NCI-H345 treated with DMSO at 0.1 percent for 48 hours (cell line): ENCODE measurements around the gene ERGIC1.

Experiments used
- DNase-seq: peaks from one replicate; lab custom pipeline; 2025; ENCODE audit not compliant: unreplicated experiment; lab: John Stamatoyannopoulos, UW

The ERGIC1 gene

GRCh38 chr5:172899436-172899835 is 65.4 kb downstream of the ERGIC1 start:
- no peak for DNase-seq

DNA sequence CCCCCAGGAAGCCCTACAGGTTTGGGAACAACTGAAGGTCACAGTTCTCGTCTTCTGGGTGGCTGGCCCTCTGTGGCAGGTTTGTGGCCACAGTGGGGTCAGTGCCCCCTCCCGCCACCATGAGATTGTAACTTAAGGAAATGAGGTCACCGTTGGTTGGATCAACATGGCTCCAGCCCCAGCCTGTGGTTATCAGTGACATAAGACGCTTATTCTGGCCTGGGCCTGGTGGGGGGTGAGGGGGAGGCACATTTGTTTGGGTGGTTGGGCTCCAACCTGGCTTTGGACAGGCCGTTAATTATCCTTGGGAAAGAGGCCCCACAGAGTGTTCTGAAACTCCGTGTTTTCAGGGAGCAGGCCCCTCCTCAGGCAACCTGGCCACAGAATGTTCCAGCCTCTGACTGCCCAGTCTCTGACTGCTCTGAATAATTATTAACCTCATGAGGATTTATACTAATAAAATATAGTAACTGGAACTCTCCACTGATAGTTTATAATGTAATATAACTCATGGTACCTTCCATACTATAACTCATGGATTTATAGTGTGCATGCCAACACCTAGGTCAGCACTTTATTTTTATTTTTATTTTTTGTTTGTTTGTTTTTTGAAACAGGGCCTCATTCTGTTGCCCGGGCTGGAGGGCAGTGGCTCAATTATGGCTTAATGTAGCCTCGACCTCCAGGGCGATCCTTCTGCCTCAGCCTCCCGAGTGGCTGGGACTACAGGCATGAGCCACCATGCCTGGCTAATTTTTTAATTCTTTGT is 67.1 kb downstream of the ERGIC1 start:
- no peak for DNase-seq

- no peak for DNase-seq
These were observed 67.9 kb downstream of the ERGIC1 start for GRCh38 chr5:172901788-172902496.

DNA sequence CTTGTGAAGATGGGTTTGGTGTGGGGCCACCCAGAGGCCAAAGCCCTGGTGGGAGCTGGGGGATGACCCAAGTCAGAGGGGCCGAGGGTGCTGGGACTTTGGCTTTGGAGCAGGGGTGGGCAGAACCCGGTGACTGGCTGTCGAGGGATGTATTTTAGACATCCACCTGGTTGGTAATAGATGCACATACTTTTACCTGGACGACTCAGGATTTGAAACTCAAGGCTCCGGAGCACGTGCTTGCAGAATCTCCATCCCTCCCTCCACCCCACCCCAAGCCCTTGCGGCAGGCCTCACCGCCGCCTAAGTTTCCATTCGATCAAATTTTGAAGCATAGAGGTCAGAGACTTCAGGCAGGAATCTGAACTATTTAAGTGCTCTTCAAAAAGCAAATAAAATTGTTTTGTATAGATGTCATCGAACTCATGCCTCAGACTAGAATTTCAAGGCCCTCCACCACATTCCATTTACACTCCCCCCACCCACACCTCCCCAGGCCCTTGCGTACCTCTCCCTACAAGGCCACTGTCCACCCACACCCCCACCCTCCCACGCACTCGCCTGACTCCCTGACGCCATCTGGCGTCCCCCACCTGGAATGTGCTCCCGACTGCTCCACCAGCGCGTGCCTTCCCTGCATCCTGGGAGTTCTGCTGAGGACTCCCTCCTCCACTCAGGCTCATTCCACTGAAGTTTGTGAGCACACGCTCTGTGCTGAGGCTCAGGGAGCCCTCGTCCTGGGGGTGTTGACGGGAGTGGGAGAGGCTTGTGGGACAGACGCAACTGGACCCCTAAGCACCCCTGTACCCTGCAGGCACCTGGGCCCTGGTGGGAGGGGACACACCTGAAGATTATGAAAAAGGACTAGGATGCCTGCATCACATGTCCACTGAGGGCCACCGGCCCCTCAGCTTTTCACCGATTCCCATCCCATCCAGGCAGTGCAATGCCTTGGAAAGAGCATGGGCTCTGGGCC is 68.7 kb downstream of the ERGIC1 start:
- no peak for DNase-seq

DNA sequence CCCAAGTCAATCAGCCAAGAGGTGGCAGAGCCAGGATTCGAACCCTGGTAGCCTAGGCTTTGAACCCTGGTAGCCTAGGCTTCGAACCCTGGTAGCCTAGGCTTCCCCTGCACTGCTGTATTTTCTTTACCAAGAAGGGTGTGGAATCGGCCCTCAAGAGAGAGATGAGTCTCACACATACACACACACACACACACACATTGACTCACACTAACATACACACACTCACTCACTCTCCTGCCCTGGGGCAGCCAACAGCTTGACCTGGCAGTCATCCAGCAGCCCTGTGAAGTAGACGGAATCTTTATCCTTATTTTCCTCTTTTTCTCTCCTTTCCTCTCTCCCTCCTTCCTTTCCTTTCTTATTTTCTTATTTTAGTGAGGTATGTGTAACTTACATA is 69.7 kb downstream of the ERGIC1 start:
- no peak for DNase-seq

DNA sequence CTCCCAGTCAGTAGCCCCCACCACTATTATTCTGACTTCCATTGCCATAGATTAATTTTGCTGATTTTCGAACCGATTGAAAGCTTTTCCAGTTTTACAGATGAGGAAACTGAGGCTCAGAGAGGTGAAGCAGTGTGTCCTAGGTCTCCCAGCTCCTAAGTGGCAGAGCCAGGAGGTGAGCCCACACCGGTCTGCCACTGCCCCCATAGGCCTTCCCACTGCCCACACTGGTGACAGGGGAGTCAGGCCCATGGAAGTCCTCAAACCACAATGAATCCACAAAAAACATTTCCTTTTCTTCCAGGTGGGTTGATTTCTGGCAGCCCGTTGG is 70.2 kb downstream of the ERGIC1 start:
- no peak for DNase-seq

GRCh38 chr5:172904643-172905345 is 70.7 kb downstream of the ERGIC1 start:
- no peak for DNase-seq

- no peak for DNase-seq
These were observed 71.5 kb downstream of the ERGIC1 start for GRCh38 chr5:172905346-172906140.

DNA sequence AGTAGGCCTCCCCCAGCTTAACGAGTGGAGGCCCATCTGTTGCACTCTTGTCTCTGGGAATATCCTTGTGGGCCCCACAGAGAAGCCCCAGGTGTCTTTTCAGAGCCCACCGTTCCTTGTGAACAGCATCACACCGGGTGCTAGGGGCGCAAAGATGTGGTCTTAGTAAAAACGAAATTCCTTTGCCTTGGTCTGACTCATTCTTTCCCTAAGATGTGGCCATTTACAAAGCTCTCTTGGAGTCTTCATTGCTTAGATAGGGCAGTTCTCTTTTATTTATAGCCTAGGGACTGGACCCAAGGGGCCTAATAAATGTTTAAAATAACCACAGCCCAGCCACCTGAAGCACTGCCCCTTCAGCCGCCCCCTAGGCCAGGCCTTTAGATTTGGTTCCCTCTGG is 72.4 kb downstream of the ERGIC1 start:
- no peak for DNase-seq

- no peak for DNase-seq
These were observed 72.8 kb downstream of the ERGIC1 start for GRCh38 chr5:172906888-172907287.

DNA sequence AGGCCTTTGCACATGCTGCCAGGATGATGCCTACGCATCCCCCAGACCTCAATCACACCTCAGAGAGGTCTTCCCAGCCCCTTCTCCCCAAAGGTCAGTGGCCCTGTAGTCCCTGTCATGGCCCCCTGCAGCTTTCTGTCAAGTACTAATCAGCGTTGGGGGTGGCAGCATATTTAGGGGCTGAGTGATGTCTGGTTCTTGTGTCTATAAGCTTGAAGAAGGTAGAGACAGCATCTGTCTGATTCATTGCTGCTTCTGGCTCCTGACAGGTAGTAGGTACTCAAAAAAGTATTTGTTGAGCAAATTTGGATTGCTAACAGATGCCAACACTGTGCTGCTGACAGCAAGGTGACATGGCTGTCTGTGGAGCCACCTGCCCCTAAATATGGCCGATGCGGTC is 73.6 kb downstream of the ERGIC1 start:
- DNase-seq: no peak

GRCh38 chr5:172908662-172909061 is 74.6 kb downstream of the ERGIC1 start:
- no peak for DNase-seq

DNA sequence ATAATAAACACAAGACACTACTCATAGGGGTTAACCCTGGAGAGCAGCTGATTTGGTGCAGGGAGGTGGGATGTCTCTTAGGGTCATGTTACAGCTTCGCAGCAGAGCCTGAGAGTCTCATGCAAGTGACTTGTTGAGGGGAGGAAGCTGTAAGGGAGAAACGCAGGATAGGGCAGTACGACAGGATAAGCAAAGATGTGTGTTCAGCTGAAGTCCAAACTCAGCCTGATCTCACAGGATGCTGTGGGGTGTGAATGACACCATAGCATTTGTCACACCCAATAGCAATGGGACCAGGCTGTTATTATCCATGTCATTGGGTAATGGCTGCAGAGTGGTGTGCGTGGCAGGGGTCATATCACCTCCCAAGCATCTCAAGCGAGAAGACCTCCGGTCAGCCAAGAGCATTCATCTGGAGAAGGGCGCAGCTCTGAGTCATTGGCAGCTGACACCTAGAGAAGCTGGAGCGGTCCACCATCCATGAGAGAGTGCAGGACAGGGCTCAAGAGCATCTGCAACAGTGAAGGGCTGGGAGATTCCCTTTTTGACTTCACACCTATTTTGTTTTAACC is 76.0 kb downstream of the ERGIC1 start:
- no peak for DNase-seq

- DNase-seq: no peak
These were observed 77.0 kb downstream of the ERGIC1 start for GRCh38 chr5:172910828-172911627.

DNA sequence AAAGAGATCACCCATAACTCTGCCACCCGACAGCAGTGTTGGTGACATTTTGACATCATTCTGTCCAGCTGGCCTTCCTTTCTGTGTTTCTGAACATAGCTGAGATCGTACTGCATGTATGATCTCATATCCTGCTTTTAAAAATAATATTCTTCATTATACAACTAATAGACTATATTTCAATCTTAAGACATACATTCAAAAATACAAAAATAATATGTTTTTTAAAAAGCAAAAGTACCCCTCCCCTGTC is 77.5 kb downstream of the ERGIC1 start:
- DNase-seq: no peak

- no peak for DNase-seq
These were observed 77.9 kb downstream of the ERGIC1 start for GRCh38 chr5:172911976-172912375.

GRCh38 chr5:172913117-172913850 is 79.2 kb downstream of the ERGIC1 start:
- no peak for DNase-seq

DNA sequence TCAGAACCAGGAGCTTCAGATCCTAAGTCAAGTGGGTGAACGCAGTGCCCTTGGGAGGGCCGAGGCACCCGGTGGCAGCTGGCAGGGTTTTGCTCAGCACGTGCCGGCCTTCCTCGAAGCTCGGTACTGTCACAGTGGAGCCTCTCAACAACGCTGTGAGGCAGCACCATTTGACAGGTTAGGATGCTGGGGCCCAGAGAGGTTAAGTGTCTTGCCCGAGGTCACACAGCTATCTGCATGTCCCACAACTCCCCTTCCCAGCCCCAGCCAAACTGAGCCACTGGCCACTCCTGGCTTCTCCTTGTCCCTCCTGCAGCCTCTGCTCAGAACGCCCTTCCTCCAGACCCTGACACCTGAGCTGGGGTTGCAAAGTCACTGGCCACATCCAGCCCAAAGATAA is 81.5 kb downstream of the ERGIC1 start:
- no peak for DNase-seq
